ENCODE data around the gene ADAMTS20. TPM values are rescaled to one million over a fixed set of nuclear protein-coding genes. Genes with fewer than 3 reads are reported as not detected.

Gene ADAMTS20
- total and polyA plus RNA-seq, 10 of the 15 experiments (the other 5 are each of a cell fraction or from before 2014, with no cell fraction given): 0.33 TPM; not detected in 9

DNA sequence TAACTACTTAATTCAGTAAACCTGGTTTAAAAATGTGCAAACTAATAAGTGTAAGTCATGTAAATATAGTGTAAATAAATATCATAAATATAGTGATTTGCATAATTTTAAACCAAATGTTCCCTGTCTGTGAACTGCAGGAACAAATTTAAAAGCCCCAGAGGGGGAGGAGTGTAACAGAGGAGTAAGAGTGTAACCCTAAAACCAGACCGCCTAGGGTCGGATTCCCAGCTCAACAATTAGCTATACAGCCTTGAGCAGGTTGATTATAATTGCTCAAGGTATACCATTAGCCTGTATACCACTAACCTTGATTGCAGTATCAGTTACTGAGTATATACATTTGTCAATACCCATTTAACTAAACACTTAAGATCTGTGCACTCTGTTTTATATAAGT, 218.4 kb downstream of the ADAMTS20 start:
- ChIA-PET RAD21 (ENCODE audit: unreplicated experiment) (no interaction called here), SMC1A (ENCODE audit: uncharacterized antibody, unreplicated experiment) (no interaction called here), CTCF (interaction anchor here (1.4 kb wide), 1 partner anchor 53 kb away, joined by 3 read pairs; no protein-coding TSS in a partner anchor), POLR2A (no interaction called here)
- no peaks in the 10 kb centered on the region for H3K9me3 ChIP-seq (replicated peaks; ENCODE audit: control insufficient read depth, insufficient read depth, low read length)
- no peak overlapping the region for H2AFZ ChIP-seq (ENCODE audit: control insufficient read depth, low read depth, low read length)
- peaks cover 15% of the 10 kb centered on the region for H3K4me1 ChIP-seq (ENCODE audit: control insufficient read depth, insufficient read depth, low read length)
- no peak overlapping the region for H3K4me3 ChIP-seq
- no peaks in the 10 kb centered on the region for H3K27me3 ChIP-seq (replicated peaks in 1 of 2; ENCODE audit: control insufficient read depth in 2 of 2, insufficient read depth in 2 of 2, low read length in 1 of 2)
- no peak for DNase-seq (ENCODE audit: low read depth, low spot score)
- TF ChIP-seq EP300 (IDR thresholded peaks at IDR 0.05; ENCODE audit: borderline replicate concordance in 1 of 2, control insufficient read depth in 1 of 2, low read depth in 2 of 2, low read length in 2 of 2) (no peak), RCOR1 (conservative IDR thresholded peaks at IDR 0.05; ENCODE audit: low read depth, low read length) (no peak)
- TF ChIP-seq, protein P1, sequence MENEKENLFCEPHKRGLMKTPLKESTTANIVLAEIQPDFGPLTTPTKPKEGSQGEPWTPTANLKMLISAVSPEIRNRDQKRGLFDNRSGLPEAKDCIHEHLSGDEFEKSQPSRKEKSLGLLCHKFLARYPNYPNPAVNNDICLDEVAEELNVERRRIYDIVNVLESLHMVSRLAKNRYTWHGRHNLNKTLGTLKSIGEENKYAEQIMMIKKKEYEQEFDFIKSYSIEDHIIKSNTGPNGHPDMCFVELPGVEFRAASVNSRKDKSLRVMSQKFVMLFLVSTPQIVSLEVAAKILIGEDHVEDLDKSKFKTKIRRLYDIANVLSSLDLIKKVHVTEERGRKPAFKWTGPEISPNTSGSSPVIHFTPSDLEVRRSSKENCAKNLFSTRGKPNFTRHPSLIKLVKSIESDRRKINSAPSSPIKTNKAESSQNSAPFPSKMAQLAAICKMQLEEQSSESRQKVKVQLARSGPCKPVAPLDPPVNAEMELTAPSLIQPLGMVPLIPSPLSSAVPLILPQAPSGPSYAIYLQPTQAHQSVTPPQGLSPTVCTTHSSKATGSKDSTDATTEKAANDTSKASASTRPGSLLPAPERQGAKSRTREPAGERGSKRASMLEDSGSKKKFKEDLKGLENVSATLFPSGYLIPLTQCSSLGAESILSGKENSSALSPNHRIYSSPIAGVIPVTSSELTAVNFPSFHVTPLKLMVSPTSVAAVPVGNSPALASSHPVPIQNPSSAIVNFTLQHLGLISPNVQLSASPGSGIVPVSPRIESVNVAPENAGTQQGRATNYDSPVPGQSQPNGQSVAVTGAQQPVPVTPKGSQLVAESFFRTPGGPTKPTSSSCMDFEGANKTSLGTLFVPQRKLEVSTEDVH (IDR thresholded peaks at IDR 0.05; ENCODE audit: low read depth, partially characterized antibody): no peak
- BruUV-seq (replicated peaks): no TSS peak
- ATAC-seq: no peak
- no peak overlapping the region for H3K4me2 ChIP-seq (ENCODE audit: control insufficient read depth, insufficient read depth)
- no peak for FAIRE-seq
- no peaks in the 10 kb centered on the region for H3K36me3 ChIP-seq (ENCODE audit: control insufficient read depth in 2 of 2, insufficient read depth in 2 of 2, low read length in 1 of 2)
- intact Hi-C loops (cut with micrococcal nuclease; ENCODE audit: unreplicated experiment) (no loop called here), in situ Hi-C loops (cut with MboI) (no loop called here)
- H3K79me2 ChIP-seq (ENCODE audit: control insufficient read depth, insufficient read depth, low read length): no peaks in the 10 kb centered on the region
- no peak overlapping the region for H3K9ac ChIP-seq (ENCODE audit: control insufficient read depth, insufficient read depth, low read length)
- WGBS (ENCODE audit: insufficient coverage, insufficient replicate concordance, low lambda C conversion rate, missing lambda C conversion rate): 27% methylated on average over 2 of the region's 2 CpGs
- H4K20me1 ChIP-seq (ENCODE audit: control insufficient read depth, insufficient read depth): no peaks in the 10 kb centered on the region
- H3K27ac ChIP-seq (ENCODE audit: control insufficient read depth, insufficient read depth): no peak overlapping the region

DNA sequence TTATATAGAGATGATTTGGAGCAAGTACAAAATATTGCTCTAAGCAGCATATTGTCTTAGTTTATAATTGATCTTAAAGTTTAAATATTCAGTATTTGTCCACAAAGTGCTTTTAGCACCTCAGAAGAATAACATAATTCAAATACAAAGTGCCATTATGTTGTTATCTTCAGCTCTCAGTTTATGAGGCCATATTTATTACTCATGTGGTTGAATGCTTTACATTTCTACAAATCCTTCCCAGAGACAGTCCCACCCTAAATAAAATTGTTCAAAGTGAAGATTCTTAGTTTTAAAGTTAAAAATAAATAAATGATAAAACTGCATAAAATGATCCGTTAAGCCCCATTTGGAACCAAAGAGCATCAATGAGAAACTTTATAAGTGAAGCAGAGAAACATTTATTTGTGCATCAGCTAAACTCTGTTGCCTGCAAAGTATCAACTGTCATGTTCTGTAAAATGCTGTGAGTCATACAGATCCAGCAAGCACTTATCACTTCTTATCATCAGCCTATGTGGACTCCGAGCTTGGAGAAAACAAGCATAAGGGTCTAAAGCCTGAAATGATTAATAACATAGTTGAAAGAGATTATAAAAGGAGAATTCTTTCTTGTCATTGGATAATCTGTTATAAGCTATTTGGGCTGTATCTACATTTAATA, 218.9 kb downstream of the ADAMTS20 start:
- FAIRE-seq (no peak), DNase-seq (ENCODE audit: low read depth, low spot score) (no peak), ATAC-seq (no peak)
- Histone ChIP-seq H3K4me3 (no peak overlapping the region), H3K9me3 (replicated peaks; ENCODE audit: control insufficient read depth, insufficient read depth, low read length) (no peaks in the 10 kb centered on the region), H4K20me1 (ENCODE audit: control insufficient read depth, insufficient read depth) (no peaks in the 10 kb centered on the region), H3K4me2 (ENCODE audit: control insufficient read depth, insufficient read depth) (no peak overlapping the region), H3K27me3 (replicated peaks in 1 of 2; ENCODE audit: control insufficient read depth in 2 of 2, insufficient read depth in 2 of 2, low read length in 1 of 2) (no peaks in the 10 kb centered on the region), H3K79me2 (ENCODE audit: control insufficient read depth, insufficient read depth, low read length) (no peaks in the 10 kb centered on the region), H3K36me3 (ENCODE audit: control insufficient read depth in 2 of 2, insufficient read depth in 2 of 2, low read length in 1 of 2) (no peaks in the 10 kb centered on the region), H3K27ac (ENCODE audit: control insufficient read depth, insufficient read depth) (no peak overlapping the region), H3K9ac (ENCODE audit: control insufficient read depth, insufficient read depth, low read length) (no peak overlapping the region), H3K4me1 (ENCODE audit: control insufficient read depth, insufficient read depth, low read length) (peaks cover 11% of the 10 kb centered on the region), H2AFZ (ENCODE audit: control insufficient read depth, low read depth, low read length) (no peak overlapping the region)
- intact Hi-C loops (cut with micrococcal nuclease; ENCODE audit: unreplicated experiment) (no loop called here), in situ Hi-C loops (cut with MboI) (no loop called here)
- ChIA-PET CTCF (no interaction called here), POLR2A (no interaction called here), SMC1A (ENCODE audit: uncharacterized antibody, unreplicated experiment) (no interaction called here), RAD21 (ENCODE audit: unreplicated experiment) (no interaction called here)
- WGBS (ENCODE audit: insufficient coverage, insufficient replicate concordance, low lambda C conversion rate, missing lambda C conversion rate): 46% methylated on average over 2 of the region's 2 CpGs
- BruUV-seq (replicated peaks): no TSS peak
- TF ChIP-seq, protein P2, sequence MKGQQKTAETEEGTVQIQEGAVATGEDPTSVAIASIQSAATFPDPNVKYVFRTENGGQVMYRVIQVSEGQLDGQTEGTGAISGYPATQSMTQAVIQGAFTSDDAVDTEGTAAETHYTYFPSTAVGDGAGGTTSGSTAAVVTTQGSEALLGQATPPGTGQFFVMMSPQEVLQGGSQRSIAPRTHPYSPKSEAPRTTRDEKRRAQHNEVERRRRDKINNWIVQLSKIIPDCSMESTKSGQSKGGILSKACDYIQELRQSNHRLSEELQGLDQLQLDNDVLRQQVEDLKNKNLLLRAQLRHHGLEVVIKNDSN (IDR thresholded peaks at IDR 0.05; ENCODE audit: borderline replicate concordance, extremely low read length, insufficient read depth, low read depth, low read length): no peak
- TF ChIP-seq BHLHE40 (IDR thresholded peaks at IDR 0.05; ENCODE audit: borderline replicate concordance in 1 of 2, low read depth in 2 of 2, low read length in 1 of 2) (no peak), TBL1XR1 (IDR thresholded peaks at IDR 0.05; ENCODE audit: low read depth, low read length) (no peak)

Measured in GM12878 (cell line).